ENCODE measurements around the gene LGALS3BP. TPM values are rescaled to one million over a fixed set of nuclear protein-coding genes. Genes with fewer than 3 reads are reported as not detected.

The LGALS3BP gene
- total and polyA plus RNA-seq, 2 of the 13 experiments (the other 11 are each of a cell fraction or from before 2014, with no cell fraction given), result 137 to 332 TPM

GRCh38 chr17:78933025-78933958 lies 46.4 kb downstream of the LGALS3BP start (continued):
- TF ChIP-seq, protein P1, sequence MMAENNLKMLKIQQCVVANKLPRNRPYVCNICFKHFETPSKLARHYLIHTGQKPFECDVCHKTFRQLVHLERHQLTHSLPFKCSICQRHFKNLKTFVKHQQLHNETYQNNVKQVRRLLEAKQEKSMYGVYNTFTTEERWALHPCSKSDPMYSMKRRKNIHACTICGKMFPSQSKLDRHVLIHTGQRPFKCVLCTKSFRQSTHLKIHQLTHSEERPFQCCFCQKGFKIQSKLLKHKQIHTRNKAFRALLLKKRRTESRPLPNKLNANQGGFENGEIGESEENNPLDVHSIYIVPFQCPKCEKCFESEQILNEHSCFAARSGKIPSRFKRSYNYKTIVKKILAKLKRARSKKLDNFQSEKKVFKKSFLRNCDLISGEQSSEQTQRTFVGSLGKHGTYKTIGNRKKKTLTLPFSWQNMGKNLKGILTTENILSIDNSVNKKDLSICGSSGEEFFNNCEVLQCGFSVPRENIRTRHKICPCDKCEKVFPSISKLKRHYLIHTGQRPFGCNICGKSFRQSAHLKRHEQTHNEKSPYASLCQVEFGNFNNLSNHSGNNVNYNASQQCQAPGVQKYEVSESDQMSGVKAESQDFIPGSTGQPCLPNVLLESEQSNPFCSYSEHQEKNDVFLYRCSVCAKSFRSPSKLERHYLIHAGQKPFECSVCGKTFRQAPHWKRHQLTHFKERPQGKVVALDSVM (CRISPR knock-in tag; IDR thresholded peaks at IDR 0.05), result no peak; the same call in 1 of the 2 replicates
- TF ChIP-seq ZNF652 (CRISPR knock-in tag; IDR thresholded peaks at IDR 0.05; ENCODE audit: borderline replicate concordance, low read depth), result no peak; the same call in 1 of the 2 replicates
- 0 out of 2 replicates have a peak, but pooled peaks have one; percentile 51 for TF ChIP-seq ZBTB43 (CRISPR knock-in tag; conservative IDR thresholded peaks at IDR 0.05)
- TF ChIP-seq MXD4 (CRISPR knock-in tag; IDR thresholded peaks at IDR 0.05), result no peak
- TF ChIP-seq FIP1L1 (IDR thresholded peaks at IDR 0.05; ENCODE audit: borderline replicate concordance, insufficient read depth, low read depth, low read length), result no peak
- TF ChIP-seq, protein P2, sequence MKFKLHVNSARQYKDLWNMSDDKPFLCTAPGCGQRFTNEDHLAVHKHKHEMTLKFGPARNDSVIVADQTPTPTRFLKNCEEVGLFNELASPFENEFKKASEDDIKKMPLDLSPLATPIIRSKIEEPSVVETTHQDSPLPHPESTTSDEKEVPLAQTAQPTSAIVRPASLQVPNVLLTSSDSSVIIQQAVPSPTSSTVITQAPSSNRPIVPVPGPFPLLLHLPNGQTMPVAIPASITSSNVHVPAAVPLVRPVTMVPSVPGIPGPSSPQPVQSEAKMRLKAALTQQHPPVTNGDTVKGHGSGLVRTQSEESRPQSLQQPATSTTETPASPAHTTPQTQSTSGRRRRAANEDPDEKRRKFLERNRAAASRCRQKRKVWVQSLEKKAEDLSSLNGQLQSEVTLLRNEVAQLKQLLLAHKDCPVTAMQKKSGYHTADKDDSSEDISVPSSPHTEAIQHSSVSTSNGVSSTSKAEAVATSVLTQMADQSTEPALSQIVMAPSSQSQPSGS (CRISPR knock-in tag; IDR thresholded peaks at IDR 0.05), result peak; percentile 43; the same call in 1 of the 2 replicates
- no peak for TF ChIP-seq YY1 (IDR thresholded peaks at IDR 0.05; ENCODE audit: insufficient read depth, insufficient replicate concordance, low read depth, low read length)
- TF ChIP-seq SOX6 (IDR thresholded peaks at IDR 0.05), result no peak
- TF ChIP-seq SOX6 (CRISPR knock-in tag; IDR thresholded peaks at IDR 0.05), result 0 out of 2 replicates have a peak, but pooled peaks have one; percentile 17
- no peak for TF ChIP-seq NCOR1 (IDR thresholded peaks at IDR 0.05; ENCODE audit: borderline replicate concordance, low read length)
- TF ChIP-seq, protein P3, sequence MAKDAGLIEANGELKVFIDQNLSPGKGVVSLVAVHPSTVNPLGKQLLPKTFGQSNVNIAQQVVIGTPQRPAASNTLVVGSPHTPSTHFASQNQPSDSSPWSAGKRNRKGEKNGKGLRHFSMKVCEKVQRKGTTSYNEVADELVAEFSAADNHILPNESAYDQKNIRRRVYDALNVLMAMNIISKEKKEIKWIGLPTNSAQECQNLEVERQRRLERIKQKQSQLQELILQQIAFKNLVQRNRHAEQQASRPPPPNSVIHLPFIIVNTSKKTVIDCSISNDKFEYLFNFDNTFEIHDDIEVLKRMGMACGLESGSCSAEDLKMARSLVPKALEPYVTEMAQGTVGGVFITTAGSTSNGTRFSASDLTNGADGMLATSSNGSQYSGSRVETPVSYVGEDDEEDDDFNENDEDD (CRISPR knock-in tag; IDR thresholded peaks at IDR 0.05; ENCODE audit: borderline replicate concordance), result no peak
- TF ChIP-seq TARDBP (CRISPR knock-in tag; IDR thresholded peaks at IDR 0.05), result no peak; the same call in 1 of the 2 replicates
- TF ChIP-seq RNF2 (conservative IDR thresholded peaks at IDR 0.05; ENCODE audit: low read depth), result no peak; the same call in 1 of the 2 replicates
- no peak for TF ChIP-seq ZSCAN25 (CRISPR knock-in tag; IDR thresholded peaks at IDR 0.05)
- TF ChIP-seq ZNF782 (CRISPR knock-in tag; IDR thresholded peaks at IDR 0.05; ENCODE audit: borderline replicate concordance), result no peak
- no peak for TF ChIP-seq SUZ12 (IDR thresholded peaks at IDR 0.05; ENCODE audit: low read depth, low read length)
- TF ChIP-seq PBX2 (CRISPR knock-in tag; IDR thresholded peaks at IDR 0.05), result no peak
- TF ChIP-seq, protein P4, sequence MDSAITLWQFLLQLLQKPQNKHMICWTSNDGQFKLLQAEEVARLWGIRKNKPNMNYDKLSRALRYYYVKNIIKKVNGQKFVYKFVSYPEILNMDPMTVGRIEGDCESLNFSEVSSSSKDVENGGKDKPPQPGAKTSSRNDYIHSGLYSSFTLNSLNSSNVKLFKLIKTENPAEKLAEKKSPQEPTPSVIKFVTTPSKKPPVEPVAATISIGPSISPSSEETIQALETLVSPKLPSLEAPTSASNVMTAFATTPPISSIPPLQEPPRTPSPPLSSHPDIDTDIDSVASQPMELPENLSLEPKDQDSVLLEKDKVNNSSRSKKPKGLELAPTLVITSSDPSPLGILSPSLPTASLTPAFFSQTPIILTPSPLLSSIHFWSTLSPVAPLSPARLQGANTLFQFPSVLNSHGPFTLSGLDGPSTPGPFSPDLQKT (CRISPR knock-in tag; IDR thresholded peaks at IDR 0.05; ENCODE audit: borderline replicate concordance), result no peak
- TF ChIP-seq ZFP90 (CRISPR knock-in tag; IDR thresholded peaks at IDR 0.05; ENCODE audit: borderline replicate concordance), result no peak

Data from HepG2 (cell line).